RWPE2 (cell line): ENCODE results near the gene TNS3.

ENCODE experiments used
- ATAC-seq: fragments of 200-7000 bp; cut with Tn5 transposase; 3 replicates; pipeline ENCODE4 v1.9.1; 2021; ENCODE audit warnings: low read depth
- DNase-seq: peaks from one replicate; pipeline ENCODE4 v3.0.0-alpha.2; 2020; ENCODE audit warnings: low spot score
- H3K27ac ChIP-seq: fragments of 450-650 bp; 2 replicates; pipeline ENCODE4 v1.5.1; 2017; ENCODE audit warnings: mild to moderate bottlenecking; ENCODE audit not compliant: poor library complexity, severe bottlenecking
- H3K27me3 ChIP-seq: fragments of 250-450 bp; sonication (Bioruptor Pico); 2 replicates; pipeline ENCODE4 v1.5.1; 2021; ENCODE audit warnings: mild to moderate bottlenecking, moderate library complexity; ENCODE audit not compliant: insufficient read depth, poor library complexity, severe bottlenecking
- H3K36me3 ChIP-seq: fragments of 250-450 bp; sonication (Bioruptor Pico); 2 replicates; pipeline ENCODE4 v1.5.1; 2020; ENCODE audit warnings: low read depth, mild to moderate bottlenecking, moderate library complexity
- H3K4me1 ChIP-seq: fragments of 250-450 bp; sonication (Bioruptor Pico); 2 replicates; pipeline ENCODE4 v1.5.1; 2021; ENCODE audit warnings: mild to moderate bottlenecking, moderate library complexity; ENCODE audit not compliant: insufficient read depth, poor library complexity, severe bottlenecking
- H3K4me3 ChIP-seq: fragments of 250-450 bp; sonication (Bioruptor Pico); 2 replicates; pipeline ENCODE4 v1.5.1; 2021; ENCODE audit warnings: mild to moderate bottlenecking, moderate library complexity; ENCODE audit not compliant: severe bottlenecking
- H3K9me3 ChIP-seq: fragments of 250-450 bp; sonication (Bioruptor Pico); 2 replicates; pipeline ENCODE4 v1.5.1; 2021; ENCODE audit warnings: mild to moderate bottlenecking, moderate library complexity; ENCODE audit not compliant: severe bottlenecking
- TF ChIP-seq, protein P1 (sequence below): fragments of 450-650 bp; IDR thresholded peaks from one replicate; pipeline ENCODE4 v1.5.1; 2017; ENCODE audit warnings: mild to moderate bottlenecking, moderate library complexity; ENCODE audit not compliant: poor library complexity, severe bottlenecking

Gene TNS3

DNA sequence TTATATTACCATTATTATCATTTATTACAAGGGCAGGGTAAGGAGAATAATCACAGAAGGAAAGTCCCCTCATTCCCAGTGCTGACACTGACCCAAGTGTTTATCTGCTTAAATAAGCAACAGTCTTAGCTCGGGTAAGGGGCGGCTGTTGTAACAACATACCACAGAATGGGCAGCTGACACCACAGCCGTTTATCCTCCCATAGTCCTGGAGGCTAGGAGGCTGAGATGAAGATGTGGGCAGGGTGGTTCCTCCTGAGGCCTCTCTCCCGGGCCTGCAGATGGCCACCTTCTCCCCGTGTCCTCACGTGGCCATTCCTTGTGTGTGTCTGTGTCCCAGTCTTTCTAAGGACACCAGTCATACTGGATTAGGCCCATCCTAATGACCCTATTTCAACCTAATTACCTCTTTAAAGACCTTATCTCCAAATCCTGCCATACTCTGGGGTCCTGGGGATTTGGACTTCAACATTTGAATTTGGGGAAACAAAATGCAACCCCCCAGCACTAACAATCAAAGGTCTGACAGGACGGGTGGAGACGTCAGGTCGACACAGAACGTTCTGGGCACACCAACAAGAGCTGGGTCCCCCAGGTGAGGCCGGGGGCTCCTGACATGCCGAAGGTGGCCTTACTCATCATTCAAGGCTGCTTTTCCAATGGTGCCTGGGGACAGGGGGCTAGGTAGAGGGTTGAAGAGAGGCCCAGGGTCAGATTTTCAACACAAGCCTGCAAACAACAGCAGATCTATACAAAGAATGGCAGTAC is 93.5 kb downstream of the TNS3 start:
- Histone ChIP-seq H3K27ac (no peak overlapping the region), H3K27me3 (no peaks in the 10 kb centered on the region), H3K9me3 (no peaks in the 10 kb centered on the region), H3K36me3 (no peaks in the 10 kb centered on the region), H3K4me3 (no peak overlapping the region), H3K4me1 (no peaks in the 10 kb centered on the region)
- TF ChIP-seq, protein P1, sequence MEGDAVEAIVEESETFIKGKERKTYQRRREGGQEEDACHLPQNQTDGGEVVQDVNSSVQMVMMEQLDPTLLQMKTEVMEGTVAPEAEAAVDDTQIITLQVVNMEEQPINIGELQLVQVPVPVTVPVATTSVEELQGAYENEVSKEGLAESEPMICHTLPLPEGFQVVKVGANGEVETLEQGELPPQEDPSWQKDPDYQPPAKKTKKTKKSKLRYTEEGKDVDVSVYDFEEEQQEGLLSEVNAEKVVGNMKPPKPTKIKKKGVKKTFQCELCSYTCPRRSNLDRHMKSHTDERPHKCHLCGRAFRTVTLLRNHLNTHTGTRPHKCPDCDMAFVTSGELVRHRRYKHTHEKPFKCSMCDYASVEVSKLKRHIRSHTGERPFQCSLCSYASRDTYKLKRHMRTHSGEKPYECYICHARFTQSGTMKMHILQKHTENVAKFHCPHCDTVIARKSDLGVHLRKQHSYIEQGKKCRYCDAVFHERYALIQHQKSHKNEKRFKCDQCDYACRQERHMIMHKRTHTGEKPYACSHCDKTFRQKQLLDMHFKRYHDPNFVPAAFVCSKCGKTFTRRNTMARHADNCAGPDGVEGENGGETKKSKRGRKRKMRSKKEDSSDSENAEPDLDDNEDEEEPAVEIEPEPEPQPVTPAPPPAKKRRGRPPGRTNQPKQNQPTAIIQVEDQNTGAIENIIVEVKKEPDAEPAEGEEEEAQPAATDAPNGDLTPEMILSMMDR = no peak
- peak; percentile 16 for DNase-seq
- ATAC-seq = no peak

DNA sequence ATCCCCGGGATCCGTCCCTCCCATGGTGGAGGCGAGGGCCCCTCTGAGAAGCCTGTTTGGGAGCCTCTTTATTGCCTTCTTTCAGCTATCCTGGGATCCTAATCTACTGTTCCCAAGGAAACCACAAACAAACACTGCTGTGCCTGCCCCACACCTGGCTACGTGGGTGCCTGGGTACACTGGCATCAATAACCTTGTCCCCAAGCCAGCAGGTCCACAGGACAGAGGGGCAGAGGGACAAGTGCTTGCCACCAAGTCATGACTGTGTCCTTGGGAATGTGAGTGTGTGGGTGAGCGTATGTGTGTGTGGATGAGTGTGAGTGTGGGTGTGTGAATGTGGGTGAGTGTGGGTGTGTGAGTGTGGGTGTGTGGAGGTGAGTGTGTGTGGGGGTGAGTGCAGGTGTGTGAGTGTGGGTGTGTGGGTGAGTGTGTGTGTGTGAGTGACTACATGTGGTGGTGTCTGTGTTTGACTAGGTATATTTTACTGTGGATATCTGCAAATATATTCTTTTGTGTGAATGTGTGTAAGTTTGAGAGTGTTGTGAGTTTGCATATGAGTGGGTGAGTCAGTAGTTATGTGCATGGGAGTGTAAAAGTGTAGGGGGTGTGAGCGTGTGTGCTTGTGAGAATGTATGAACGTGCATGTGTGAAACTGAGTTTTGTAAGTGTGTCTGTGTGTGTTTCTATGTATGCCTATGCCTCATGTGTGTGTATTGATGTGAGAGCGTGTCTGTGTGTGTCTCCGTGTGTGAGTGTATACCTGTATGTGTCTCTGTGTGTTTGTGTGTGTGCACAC is 96.1 kb downstream of the TNS3 start:
- ATAC-seq (no peak), DNase-seq (no peak)
- Histone ChIP-seq H3K9me3 (no peaks in the 10 kb centered on the region), H3K4me3 (no peak overlapping the region), H3K4me1 (peaks cover 18% of the 10 kb centered on the region), H3K27ac (no peak overlapping the region), H3K27me3 (no peaks in the 10 kb centered on the region), H3K36me3 (peaks cover 6% of the 10 kb centered on the region)
- TF ChIP-seq, protein P1 = no peak

DNA sequence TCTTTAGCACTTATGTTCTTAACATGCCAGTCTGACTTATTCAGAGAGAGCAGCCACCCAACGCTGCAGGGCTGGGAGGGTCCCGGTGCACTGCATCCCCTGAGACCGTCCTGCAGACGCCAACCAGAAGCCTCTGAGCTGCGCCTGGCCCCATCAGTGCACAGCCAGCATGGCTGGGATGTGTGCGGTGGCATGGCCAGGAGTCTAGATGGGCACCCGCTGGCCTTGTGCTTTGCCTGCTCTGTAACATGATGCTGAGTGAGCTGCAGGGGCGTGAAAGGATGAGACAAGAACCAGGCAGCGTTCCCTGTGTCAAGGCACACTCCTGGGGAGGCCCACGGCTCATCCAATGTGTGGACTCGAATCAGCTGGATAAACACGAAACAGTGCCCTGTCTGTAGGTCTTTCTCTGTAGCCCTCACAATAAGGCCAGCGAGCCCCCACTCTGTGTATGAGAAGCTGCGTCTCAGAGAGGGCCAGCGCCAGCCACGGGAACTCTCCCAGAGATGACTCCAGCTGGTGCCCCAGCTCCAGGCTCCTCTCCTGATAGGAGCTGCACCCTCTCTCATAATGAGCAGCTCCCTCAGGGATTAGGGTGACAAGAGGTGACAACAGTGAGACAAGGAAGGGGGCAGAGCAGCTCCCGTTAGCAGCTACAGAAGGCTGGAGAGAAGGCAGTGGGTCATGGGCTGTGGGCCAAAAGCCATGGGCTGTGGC is 96.8 kb downstream of the TNS3 start:
- DNase-seq = no peak

DNA sequence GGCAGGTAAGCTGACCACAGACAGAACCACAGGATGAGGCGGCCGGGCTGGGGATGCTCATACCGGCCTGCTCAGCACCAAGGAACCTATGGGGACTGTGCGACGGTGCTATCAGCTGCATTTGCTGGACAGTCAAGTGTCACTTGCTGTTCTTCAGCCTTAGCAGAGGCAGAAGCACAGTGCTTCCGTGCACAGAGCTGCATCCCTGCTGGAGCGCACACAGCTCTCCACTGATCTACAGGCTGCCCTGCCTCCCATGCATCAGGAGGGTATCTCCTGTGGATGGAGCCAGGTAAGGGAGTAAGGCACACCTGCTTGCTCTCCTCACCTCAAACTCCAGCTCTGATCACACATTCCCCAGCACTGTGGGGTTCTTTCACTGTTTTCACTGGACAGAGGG is 97.5 kb downstream of the TNS3 start:
- no peak for ATAC-seq

More for the DNA sequence above, 96.8 kb downstream of the TNS3 start:
- TF ChIP-seq, protein P1 = no peak
- Histone ChIP-seq H3K27ac (no peak overlapping the region), H3K36me3 (peaks cover 10% of the 10 kb centered on the region), H3K27me3 (no peaks in the 10 kb centered on the region), H3K4me3 (no peak overlapping the region), H3K9me3 (no peaks in the 10 kb centered on the region), H3K4me1 (peaks cover 18% of the 10 kb centered on the region)
- no peak for ATAC-seq

More for the DNA sequence above, 97.5 kb downstream of the TNS3 start:
- Histone ChIP-seq H3K36me3 (peaks cover 10% of the 10 kb centered on the region), H3K4me3 (no peak overlapping the region), H3K27ac (no peak overlapping the region), H3K4me1 (peaks cover 18% of the 10 kb centered on the region), H3K27me3 (no peaks in the 10 kb centered on the region), H3K9me3 (no peaks in the 10 kb centered on the region)
- TF ChIP-seq, protein P1 = no peak
- no peak for DNase-seq
